Measurements from ENCODE around the gene C1orf159.
"Not testable (repeated sequence)": the region's sequence is repeated elsewhere in the genome, so short reads cannot be mapped to it uniquely, and the experiment has no call there.

The C1orf159 gene

DNA sequence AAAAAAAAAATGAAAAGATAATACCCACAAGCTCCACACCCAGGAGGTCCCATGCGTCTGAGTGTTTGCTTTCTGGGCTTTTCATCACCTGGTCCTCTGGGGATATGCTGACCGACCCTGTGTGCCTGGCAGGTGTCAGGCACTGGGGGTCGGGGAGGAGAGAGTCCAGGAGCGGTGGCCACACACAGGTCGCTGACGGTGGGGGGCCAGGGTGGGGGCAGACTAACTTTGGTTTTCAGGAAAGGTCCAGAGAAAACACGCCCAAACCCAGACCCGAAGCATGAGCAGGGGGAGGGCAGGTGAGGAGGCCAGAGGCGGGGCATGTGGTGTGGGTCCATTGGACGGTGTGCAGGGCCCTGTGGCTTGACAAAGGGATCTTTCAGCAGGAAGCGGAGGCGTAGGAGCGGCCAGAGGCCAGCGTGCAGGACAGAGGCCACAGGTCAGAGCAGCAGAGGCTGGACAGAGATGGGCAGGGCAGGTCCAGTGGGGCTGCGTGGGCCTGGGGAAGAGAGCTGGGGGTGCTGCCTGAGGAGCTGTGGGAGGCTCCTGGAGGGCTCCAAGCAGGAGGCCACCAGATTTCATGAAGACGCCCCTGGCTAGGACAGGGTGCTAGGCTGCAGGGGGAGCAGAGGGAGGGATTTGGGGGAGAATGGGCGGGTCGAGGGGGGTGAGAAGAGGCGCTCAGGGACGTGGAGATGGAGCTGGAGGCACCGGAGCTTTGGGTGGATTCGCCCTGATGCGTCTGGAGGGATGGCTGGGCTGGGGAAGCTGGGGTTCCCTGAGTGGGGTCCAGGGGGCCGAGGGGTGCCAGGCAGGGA, 57.6 kb downstream of the C1orf159 start:
- in situ Hi-C loops (cut with MboI; ENCODE audit: low sequenced_read_pairs): no loop called here

DNA sequence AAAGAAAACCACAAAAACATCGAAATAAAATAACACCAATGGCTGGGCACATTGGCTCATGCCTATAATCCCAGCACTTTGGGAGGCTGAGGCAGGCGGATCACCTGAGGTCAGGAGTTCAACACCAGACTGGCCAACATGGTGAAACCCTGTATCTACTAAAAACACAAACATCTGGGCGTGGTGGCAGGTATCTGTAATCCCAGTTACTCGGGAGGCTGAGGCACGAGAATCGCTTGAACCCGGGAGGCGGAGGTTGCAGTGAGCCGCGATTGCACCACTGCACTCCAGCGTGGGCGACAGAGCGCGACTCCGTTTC, 58.2 kb downstream of the C1orf159 start:
- in situ Hi-C loops (cut with MboI; ENCODE audit: low sequenced_read_pairs): not testable (repeated sequence)

DNA sequence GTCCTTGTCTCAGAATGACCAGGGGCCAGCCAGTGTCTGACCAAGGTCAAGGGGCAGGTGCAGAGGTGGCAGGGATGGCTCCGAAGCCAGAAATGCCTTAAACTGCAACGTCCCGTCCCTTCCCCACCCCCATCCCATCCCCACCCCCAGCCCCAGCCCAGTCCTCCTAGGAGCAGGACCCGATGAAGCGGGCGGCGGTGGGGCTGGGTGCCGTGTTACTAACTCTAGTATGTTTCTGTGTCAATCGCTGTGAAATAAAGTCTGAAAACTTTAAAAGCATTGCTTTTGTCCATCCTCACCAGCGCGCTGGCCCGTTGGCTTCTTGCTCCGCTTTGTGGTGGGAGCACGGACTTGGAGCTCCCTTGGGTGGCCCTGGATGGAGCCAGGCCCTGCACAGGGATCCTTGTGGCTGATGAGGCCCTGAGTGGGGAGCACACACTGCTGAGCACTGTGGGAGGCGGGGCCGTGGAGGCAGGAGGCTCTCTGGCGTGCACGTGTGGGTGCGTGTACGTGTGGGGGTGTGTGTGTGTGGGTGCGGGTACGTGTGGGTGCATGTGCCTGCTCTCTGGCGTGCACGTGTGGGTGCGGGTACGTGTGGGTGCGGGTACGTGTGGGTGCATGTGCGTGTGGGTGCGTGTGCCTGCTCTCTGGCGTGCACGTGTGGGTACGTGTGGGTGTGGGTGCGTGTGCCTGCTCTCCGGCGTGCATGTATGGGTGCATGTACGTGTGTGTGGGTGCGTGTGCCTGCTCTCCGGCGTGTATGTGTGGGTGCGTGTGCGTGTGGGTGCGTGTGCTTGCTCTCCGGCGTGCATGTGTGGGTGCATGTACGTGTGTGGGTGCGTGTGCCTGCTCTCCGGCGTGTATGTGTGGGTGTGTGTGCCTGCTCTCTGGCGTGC, 59.8 kb downstream of the C1orf159 start:
- in situ Hi-C loops (cut with MboI; ENCODE audit: low sequenced_read_pairs): no loop called here

- in situ Hi-C loops (cut with MboI; ENCODE audit: low sequenced_read_pairs): no loop called here
These were observed 60.9 kb downstream of the C1orf159 start for GRCh38 chr1:1054971-1055370.

GRCh38 chr1:1054099-1054700, 61.7 kb downstream of the C1orf159 start:
- in situ Hi-C loops (cut with MboI; ENCODE audit: low sequenced_read_pairs): no loop called here

- in situ Hi-C loops (cut with MboI; ENCODE audit: low sequenced_read_pairs): no loop called here
These were observed 62.2 kb downstream of the C1orf159 start for GRCh38 chr1:1053682-1054081.

DNA sequence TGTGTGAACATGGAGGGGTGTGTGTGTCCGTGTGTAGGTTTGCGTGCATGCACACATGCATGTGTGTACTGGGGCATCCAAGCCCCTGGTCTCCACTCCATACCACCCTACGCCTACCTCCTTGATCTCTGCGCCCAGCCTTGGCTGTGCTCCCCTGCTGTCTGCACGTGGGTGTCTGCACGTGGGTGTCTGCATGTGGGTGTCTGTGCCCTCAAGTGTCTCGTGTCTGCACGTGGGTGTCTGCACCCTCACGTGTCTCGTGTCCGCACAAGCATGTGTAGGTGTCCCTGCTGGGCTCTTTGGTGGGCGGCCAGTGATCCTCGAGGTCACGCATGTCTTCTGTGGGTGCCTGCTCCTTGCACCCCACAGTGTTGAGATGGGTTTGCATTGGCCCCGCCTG, 62.9 kb downstream of the C1orf159 start:
- in situ Hi-C loops (cut with MboI; ENCODE audit: low sequenced_read_pairs): no loop called here

DNA sequence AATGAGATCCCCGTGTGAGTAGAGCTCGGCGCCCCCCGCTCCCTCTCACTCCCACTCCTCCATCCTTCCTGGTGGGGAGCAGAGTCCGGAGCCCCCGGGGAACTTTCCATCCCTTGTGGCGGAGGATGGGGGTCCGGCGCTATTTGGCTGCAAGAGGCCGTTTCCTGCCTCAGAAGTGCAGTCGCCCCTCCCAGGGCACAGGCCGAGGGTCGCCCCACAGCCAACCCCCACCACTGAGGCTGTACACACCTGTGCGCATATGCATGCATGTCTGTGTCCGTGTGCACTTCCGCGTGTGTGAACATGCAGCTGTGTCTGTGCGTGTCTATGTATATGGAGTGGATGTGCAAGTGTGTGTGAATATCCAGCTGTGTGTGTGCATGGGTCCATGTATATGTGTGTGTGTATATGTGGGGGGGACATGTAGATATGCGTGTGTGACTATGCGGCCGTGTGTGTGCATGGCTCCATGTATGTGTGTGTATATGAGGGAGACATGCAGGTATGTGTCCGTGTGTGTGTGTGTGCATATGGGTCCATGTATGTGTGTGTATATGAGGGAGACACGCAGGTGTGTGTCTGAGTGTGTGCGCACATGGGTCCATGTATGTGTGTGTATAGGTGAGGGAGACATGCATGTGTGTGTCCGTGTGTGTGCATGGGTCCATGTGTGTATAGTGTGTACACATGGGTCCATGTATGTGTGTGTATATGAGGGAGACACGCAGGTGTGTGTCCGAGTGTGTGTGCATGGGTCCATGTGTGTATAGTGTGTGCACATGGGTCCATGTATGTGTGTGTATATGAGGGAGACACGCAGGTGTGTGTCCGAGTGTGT, 63.7 kb downstream of the C1orf159 start:
- in situ Hi-C loops (cut with MboI; ENCODE audit: low sequenced_read_pairs): no loop called here

DNA sequence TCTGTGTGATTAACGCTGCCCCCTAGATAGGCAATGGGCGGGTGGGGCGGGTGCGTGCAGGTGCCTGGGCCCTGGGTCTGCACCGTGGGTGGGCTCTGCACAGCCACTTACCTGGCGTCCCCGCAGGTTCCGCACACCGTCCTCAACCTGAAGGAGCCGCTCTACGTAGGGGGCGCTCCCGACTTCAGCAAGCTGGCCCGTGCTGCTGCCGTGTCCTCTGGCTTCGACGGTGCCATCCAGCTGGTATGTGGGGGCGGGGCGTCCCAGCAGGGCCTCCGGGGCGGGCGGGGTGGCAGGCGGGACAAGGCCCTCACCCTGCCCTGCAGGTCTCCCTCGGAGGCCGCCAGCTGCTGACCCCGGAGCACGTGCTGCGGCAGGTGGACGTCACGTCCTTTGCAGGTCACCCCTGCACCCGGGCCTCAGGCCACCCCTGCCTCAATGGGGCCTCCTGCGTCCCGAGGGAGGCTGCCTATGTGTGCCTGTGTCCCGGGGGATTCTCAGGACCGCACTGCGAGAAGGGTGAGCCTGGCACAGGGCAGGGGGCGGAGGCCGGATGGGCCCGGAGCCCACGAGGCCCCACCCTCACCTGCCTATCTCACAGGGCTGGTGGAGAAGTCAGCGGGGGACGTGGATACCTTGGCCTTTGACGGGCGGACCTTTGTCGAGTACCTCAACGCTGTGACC, 64.6 kb downstream of the C1orf159 start:
- in situ Hi-C loops (cut with MboI; ENCODE audit: low sequenced_read_pairs): no loop called here

DNA sequence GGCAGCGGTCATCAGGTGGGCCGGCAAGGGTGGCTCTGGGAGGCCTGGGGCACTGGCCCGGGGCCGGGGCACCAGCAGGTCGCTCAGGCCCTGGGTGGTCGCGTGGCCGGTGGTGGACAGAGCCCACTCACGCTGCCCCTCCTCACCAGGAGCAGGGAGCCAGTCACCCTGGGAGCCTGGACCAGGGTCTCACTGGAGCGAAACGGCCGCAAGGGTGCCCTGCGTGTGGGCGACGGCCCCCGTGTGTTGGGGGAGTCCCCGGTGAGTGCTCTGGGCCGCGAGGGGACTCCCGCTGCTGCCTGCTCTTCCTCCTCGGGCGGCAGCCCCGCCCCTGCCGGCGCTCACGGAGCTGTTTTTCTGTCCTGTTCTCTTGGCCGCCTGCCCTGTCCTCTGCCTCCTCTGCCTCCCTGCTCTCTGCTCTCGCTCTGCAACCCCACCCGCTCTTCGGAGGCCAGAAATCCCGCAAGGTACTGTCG, 65.3 kb downstream of the C1orf159 start:
- in situ Hi-C loops (cut with MboI; ENCODE audit: low sequenced_read_pairs): no loop called here

- in situ Hi-C loops (cut with MboI; ENCODE audit: low sequenced_read_pairs): no loop called here
These were observed 66.3 kb downstream of the C1orf159 start for GRCh38 chr1:1049318-1050165.

DNA sequence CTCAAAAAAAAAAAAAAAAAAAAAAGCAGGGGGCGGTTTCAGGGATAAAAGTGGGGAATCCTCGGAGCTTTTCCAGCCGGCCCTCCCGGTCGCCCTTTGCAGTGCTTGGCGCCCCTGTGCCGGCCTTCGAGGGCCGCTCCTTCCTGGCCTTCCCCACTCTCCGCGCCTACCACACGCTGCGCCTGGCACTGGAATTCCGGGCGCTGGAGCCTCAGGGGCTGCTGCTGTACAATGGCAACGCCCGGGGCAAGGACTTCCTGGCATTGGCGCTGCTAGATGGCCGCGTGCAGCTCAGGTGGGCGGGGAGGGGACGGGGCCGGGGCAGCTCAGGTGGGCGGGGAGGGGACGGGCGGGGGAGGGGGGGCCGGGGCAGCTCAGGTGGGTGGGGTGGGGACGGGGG, 67.1 kb downstream of the C1orf159 start:
- in situ Hi-C loops (cut with MboI; ENCODE audit: low sequenced_read_pairs): no loop called here

DNA sequence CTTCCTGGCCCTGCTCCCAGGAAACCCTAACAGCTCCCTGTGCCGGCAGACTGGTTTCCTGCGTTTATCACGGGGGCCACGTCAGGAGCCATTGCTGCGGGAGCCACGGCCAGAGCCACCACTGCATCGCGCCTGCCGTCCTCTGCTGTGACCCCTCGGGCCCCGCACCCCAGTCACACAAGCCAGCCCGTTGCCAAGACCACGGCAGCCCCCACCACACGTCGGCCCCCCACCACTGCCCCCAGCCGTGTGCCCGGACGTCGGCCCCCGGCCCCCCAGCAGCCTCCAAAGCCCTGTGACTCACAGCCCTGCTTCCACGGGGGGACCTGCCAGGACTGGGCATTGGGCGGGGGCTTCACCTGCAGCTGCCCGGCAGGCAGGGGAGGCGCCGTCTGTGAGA, 67.9 kb downstream of the C1orf159 start:
- in situ Hi-C loops (cut with MboI; ENCODE audit: low sequenced_read_pairs): no loop called here

DNA sequence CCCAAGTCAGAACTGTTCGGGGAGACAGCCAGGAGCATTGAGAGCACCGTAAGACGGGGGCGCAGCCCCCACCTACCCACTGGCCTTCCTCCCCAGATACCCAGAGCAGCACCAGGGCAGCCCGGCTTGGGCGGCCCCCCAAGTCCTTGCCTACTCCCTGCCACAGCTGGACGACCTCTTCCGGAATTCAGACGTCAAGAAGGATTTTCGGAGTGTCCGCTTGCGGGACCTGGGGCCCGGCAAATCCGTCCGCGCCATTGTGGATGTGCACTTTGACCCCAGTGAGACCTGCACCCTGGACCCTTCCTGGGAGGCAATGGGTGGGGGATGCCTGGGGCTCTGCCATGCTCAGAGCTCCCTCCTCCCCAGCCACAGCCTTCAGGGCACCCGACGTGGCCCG, 68.5 kb downstream of the C1orf159 start:
- in situ Hi-C loops (cut with MboI; ENCODE audit: low sequenced_read_pairs): no loop called here

DNA sequence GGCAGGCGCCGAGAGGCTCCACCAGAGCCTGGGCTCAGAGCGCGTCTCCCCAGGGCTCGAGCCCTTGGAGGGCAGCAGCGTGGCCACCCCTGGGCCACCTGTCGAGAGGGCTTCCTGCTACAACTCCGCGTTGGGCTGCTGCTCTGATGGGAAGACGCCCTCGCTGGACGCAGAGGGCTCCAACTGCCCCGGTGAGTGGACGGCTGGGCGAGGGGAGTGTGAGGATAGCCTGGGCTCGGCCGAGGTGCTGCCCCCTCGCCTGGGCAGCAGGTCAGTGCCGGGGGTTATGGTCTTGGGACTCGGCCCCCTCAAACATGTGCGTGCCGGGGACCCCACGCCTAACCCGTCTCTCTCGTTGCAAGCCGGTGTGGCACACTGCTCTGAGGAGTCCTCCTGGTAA, 69.1 kb downstream of the C1orf159 start:
- in situ Hi-C loops (cut with MboI; ENCODE audit: low sequenced_read_pairs): no loop called here

- in situ Hi-C loops (cut with MboI; ENCODE audit: low sequenced_read_pairs): no loop called here
These were observed 69.6 kb downstream of the C1orf159 start for GRCh38 chr1:1046243-1046642.

DNA sequence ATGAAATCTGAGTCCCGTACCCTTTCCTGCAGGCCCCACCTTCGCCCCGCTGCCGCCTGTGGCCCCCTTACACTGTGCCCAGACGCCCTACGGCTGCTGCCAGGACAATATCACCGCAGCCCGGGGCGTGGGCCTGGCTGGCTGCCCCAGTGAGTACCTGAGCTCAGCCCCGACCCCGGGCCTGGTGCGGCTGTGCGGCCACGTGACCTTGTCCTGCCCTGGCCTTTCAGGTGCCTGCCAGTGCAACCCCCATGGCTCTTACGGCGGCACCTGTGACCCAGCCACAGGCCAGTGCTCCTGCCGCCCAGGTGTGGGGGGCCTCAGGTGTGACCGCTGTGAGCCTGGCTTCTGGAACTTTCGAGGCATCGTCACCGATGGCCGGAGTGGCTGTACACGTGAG, 70.8 kb downstream of the C1orf159 start:
- in situ Hi-C loops (cut with MboI; ENCODE audit: low sequenced_read_pairs): no loop called here

DNA sequence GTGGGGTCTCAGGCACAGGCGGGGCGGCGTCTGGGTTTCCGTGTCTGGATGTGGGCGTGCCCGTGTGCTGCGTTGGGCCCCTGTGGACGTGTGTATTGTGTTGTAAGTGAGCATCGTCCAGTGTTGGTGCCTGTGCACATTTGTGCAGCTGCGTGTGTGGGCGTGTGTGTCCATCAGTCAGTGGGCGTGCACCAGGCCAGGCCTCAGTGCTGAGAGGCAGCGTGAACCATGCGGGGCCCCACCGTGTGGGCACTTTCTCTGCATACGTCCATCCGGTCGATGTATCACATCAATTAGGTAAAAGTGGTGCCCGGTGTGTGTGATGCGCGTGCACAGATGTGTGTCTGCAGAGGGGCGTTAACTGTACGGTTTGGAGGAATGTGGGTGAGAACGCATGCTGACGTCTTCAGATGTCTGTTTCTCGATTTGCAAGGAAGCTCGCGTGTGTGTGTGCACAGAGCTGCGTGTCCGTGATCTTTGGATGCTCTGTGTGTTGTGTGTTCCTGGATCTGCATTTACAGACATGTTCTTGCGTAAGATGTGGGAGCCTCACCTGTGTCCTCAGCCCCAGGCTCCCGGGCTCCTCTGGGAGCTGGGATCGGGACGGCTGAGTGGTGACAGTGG, 71.3 kb downstream of the C1orf159 start:
- in situ Hi-C loops (cut with MboI; ENCODE audit: low sequenced_read_pairs): no loop called here

- in situ Hi-C loops (cut with MboI; ENCODE audit: low sequenced_read_pairs): no loop called here
These were observed 72.0 kb downstream of the C1orf159 start for GRCh38 chr1:1043921-1044320.

Measured in HL-60/S4 treated with phorbol 12-myristate 13-acetate at 8.2 ng/mL for 4 days and 3 days (cell line).